Mononuclear cell (primary cell): ENCODE measurements around the gene ASRGL1. TPM values are rescaled to one million over a fixed set of nuclear protein-coding genes. Genes with fewer than 3 reads are reported as not detected.
"Not testable (repeated sequence)": the region's sequence is repeated elsewhere in the genome, so short reads cannot be mapped to it uniquely, and the experiment has no call there.

Source experiments
- H3K27me3 ChIP-seq: 2 replicates; pipeline ENCODE4 v1.6.0; 2011; ENCODE audit warnings: low read length, control low read depth; ENCODE audit not compliant: insufficient read depth
- H3K4me1 ChIP-seq: 2 replicates; pipeline ENCODE4 v1.5.1; 2011; ENCODE audit warnings: mild to moderate bottlenecking, low read length, control low read depth; ENCODE audit not compliant: insufficient read depth
- H3K4me3 ChIP-seq: 2 replicates; pipeline ENCODE4 v1.5.1; 2011; ENCODE audit warnings: mild to moderate bottlenecking, low read length, moderate library complexity
- H3K9me3 ChIP-seq: 2 replicates; pipeline ENCODE4 v1.5.1; 2011; ENCODE audit warnings: low read depth, mild to moderate bottlenecking, control low read depth, low read length
- total RNA-seq: library from RNA; depleted of rRNA; stranded (reverse); fragments of >200 nt; gene quantifications from one replicate; pipeline ENCODE4 v1.2.3, GENCODE V29; 2012

ASRGL1 gene
- total RNA-seq, 1 donor = 6.0 TPM

- H3K4me3 ChIP-seq = no peak overlapping the region
- no peaks in the 10 kb centered on the region for H3K4me1 ChIP-seq
- H3K27me3 ChIP-seq = no peaks in the 10 kb centered on the region
- H3K9me3 ChIP-seq = no peaks in the 10 kb centered on the region
Observed at GRCh38 chr11:62373464-62374119, 36.3 kb downstream of the ASRGL1 start.

- Histone ChIP-seq H3K4me3 (no peak overlapping the region), H3K4me1 (no peaks in the 10 kb centered on the region), H3K27me3 (no peaks in the 10 kb centered on the region), H3K9me3 (no peaks in the 10 kb centered on the region)
Observed at GRCh38 chr11:62374801-62375200, 37.6 kb downstream of the ASRGL1 start.

DNA sequence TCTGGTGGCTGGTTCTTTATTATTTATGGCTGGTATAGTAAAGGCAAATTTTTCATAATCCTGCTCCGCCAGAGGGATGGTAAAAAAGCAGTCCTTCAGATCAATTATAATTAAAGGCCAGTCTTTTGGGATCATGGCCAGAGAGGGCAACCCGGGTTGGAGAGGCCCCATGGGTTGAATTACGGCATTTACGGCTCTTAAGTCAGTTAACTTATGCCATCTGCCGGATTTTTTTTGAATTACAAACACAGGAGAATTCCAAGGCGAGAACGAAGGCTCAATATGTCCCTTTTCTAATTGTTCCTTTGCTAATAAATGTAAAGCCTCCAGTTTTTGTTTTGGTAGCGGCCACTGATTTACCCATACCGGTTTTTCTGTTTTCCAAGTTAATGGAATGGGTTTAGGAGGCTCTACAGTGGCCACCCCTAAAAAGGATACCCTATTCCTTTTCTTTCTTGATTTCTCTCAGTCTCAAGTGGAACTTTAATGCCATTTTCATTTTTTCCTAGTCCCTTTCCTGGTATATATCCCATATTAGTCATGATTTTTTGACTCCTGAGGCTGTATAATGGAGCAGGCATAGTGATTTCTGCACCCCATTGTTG, 41.3 kb downstream of the ASRGL1 start:
- not testable (repeated sequence) for H3K4me3 ChIP-seq, H3K27me3 ChIP-seq, H3K9me3 ChIP-seq, H3K4me1 ChIP-seq

DNA sequence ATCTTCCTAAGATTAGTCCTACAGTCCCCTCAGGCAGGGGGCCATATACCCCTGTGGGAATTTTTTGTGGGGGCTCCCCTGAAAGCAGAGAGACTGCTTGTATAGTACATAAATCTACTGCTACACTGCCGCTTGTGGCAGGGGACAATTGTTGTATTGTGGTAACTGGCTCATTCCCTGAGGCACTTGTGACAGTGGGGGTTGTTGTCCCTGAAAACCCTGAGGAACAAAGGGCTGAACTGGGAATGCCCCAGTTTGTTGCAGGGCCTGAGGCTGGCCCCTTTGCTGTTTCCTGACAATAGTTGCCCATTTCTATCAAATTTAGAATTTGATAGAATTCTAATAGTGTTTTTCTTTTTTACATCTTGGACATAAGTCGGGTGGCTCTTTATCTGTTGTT, 42.3 kb downstream of the ASRGL1 start:
- H3K4me1 ChIP-seq, H3K27me3 ChIP-seq, H3K9me3 ChIP-seq, H3K4me3 ChIP-seq: not testable (repeated sequence)

GRCh38 chr11:62380821-62381245, 43.6 kb downstream of the ASRGL1 start:
- not testable (repeated sequence) for H3K4me3 ChIP-seq, H3K9me3 ChIP-seq, H3K4me1 ChIP-seq, H3K27me3 ChIP-seq

GRCh38 chr11:62383822-62384221, 46.6 kb downstream of the ASRGL1 start:
- Histone ChIP-seq H3K9me3 (no peaks in the 10 kb centered on the region), H3K27me3 (no peaks in the 10 kb centered on the region), H3K4me3 (no peak overlapping the region), H3K4me1 (peaks cover 13% of the 10 kb centered on the region)

DNA sequence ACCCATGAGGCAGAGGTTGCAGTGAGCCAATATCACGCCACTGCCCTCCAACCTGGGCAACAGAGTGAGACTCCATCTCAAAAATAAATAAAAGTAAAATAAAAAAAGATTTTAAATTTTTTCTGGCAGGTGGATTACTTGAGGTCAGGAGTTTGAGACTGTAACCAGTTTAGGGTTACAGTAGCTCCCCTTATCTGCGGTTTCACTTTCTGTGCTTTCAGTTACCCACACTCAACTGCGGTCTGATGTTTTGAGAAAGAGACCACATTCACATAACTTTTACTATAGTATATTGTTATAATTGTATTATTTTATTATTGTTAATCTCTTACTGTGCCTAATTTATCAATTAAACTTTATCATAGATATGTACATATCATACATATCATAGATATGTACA, 48.8 kb downstream of the ASRGL1 start:
- H3K9me3 ChIP-seq, H3K27me3 ChIP-seq, H3K4me3 ChIP-seq: not testable (repeated sequence)
- H3K4me1 ChIP-seq = peaks cover 14% of the 10 kb centered on the region

GRCh38 chr11:62387381-62387780, 50.1 kb downstream of the ASRGL1 start:
- Histone ChIP-seq H3K4me1 (peaks cover 13% of the 10 kb centered on the region), H3K9me3 (no peaks in the 10 kb centered on the region), H3K27me3 (no peaks in the 10 kb centered on the region), H3K4me3 (no peak overlapping the region)

GRCh38 chr11:62388999-62389398, 51.8 kb downstream of the ASRGL1 start:
- Histone ChIP-seq H3K27me3 (no peaks in the 10 kb centered on the region), H3K9me3 (no peaks in the 10 kb centered on the region), H3K4me1 (peaks cover 22% of the 10 kb centered on the region), H3K4me3 (no peak overlapping the region)

DNA sequence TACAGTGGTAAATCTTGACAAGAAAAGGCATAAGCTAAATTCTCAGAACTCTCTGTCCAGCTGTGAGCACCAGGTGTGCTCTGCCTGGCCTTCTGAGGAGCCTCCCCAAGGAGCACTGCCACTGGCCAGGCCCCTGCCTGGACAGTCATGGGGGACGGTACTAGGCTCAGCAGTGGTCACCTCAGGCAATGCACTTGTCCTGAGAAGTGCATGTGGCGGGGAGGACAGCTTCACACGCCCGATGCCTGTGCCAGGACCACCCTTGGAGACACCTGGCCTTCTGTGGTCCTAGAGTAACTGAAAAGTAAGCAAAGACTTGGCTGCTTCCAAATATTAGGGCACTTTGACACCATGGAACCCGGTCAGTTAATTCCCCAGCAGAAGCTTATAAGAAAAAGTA, 53.0 kb downstream of the ASRGL1 start:
- H3K27me3 ChIP-seq = no peaks in the 10 kb centered on the region
- H3K4me1 ChIP-seq = peaks cover 25% of the 10 kb centered on the region
- no peak overlapping the region for H3K4me3 ChIP-seq
- no peaks in the 10 kb centered on the region for H3K9me3 ChIP-seq

DNA sequence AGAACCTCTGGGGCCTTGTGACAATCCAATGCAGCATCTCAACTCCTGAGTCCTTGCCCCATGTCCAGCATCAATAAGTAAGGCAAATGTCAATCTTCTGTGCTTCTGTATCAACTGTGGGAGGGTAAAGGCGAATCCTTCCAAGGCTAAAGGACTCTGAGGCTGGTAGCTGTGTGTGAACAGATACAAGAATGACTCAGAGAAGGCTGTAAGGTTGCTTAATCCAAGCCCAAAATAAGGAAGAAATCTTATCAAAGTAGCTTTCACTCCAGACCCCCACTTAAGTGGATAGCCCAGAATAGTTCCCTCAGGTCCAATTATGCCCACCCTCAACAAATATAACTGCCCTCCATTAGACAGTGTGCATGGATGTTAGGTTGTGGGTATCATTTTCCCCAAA, 53.5 kb downstream of the ASRGL1 start:
- no peaks in the 10 kb centered on the region for H3K9me3 ChIP-seq
- peaks cover 26% of the 10 kb centered on the region for H3K4me1 ChIP-seq
- H3K4me3 ChIP-seq = no peak overlapping the region
- H3K27me3 ChIP-seq = no peaks in the 10 kb centered on the region

- no peak overlapping the region for H3K4me3 ChIP-seq
- H3K9me3 ChIP-seq = no peaks in the 10 kb centered on the region
- peaks cover 20% of the 10 kb centered on the region for H3K4me1 ChIP-seq
- no peaks in the 10 kb centered on the region for H3K27me3 ChIP-seq
Observed at GRCh38 chr11:62391642-62392425, 54.6 kb downstream of the ASRGL1 start.

DNA sequence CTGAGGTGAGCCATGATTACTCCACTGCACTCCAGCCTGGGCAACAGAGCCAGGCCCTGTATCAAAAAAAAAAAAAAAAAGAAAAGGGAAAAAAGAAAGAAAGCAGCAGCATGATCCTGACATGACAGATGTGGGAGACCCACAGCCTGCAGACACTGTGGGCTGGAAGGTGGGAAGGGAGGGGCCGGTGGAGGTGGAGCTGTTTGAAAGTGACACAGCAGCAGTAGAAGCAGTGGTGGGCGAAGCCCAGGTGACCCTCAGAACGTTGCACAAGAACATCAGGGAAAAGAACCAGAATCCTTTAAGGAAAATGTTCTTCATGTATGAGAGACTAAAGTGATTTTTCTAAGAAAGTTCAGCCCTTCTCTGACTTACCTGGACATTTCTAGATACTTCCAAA, 55.3 kb downstream of the ASRGL1 start:
- Histone ChIP-seq H3K4me1 (peaks cover 21% of the 10 kb centered on the region), H3K4me3 (no peak overlapping the region), H3K9me3 (no peaks in the 10 kb centered on the region), H3K27me3 (no peaks in the 10 kb centered on the region)

GRCh38 chr11:62393061-62393611, 55.9 kb downstream of the ASRGL1 start:
- Histone ChIP-seq H3K4me3 (no peak overlapping the region), H3K9me3 (no peaks in the 10 kb centered on the region), H3K4me1 (peaks cover 27% of the 10 kb centered on the region), H3K27me3 (no peaks in the 10 kb centered on the region)

DNA sequence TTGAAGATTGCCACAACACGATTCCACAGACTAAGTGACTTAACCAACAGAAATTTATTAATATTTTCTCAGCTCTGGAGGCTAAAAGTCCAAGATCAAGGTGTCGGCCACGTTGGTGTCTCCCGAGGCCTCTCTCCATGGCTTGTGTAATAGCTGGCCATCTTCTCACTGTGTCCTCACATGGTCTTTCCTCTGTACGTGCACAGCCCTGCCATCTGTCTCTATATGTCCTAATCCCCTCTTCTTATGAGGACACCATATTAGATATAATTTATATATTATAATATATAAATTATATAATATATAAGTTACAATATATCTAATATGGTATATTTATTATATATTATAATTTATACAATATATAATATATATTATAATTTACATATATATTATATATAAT, 56.5 kb downstream of the ASRGL1 start:
- H3K27me3 ChIP-seq = no peaks in the 10 kb centered on the region
- H3K9me3 ChIP-seq = no peaks in the 10 kb centered on the region
- no peak overlapping the region for H3K4me3 ChIP-seq
- peaks cover 30% of the 10 kb centered on the region for H3K4me1 ChIP-seq
